HG03460 (cell line): ENCODE data around the gene GTF2A1.
"Not testable (repeated sequence)": the region's sequence is repeated elsewhere in the genome, so short reads cannot be mapped to it uniquely, and the experiment has no call there.

Experiments used
- ATAC-seq: cut with Tn5 transposase; IDR thresholded peaks from one replicate; pipeline ENCODE4 v1.9.1; 2021; ENCODE audit not compliant: unreplicated experiment

Gene GTF2A1

DNA sequence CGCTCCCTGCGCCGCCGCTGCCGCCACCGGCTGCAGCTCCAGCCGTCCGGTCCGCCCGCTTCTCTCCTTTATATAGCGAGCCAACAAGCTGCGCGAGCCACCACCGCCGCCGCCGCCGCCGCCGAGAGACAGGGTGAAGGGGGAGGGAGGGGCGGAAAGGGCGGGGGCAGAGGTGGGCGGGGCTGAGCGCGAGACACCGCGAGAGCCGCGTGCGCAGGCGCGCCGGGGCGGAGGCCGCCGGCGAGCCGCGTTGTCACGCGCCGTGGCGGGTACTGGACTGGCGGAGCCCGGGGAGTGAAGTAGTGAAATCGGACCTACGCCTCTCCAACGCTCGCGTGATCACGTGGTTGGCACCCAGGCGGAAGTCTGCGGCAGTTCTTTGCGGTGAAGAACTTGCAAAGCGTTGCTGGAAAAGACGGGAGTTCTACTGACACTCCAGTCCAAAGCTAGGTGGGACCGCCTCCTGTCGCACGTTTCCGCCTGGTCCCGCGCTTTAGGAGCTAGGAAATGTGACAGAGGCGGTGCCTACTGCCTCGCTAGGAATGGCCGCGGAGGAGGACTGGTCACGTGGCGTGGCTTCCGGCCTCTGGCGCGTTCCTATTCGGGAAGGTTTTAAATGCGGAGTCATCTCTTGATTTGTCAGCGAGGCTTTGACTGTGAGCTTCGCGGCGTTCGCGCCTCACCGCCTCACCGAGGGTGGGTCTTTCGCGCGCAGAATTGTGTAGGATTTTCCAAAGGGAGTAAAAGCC lies at the start of gene GTF2A1:
Gene GTF2A1 (minus strand): TSS at position 130 of the 749 bp plus-strand sequence. CDS start 441 bp downstream, outside the sequence.
- ATAC-seq: peak; percentile 72

DNA sequence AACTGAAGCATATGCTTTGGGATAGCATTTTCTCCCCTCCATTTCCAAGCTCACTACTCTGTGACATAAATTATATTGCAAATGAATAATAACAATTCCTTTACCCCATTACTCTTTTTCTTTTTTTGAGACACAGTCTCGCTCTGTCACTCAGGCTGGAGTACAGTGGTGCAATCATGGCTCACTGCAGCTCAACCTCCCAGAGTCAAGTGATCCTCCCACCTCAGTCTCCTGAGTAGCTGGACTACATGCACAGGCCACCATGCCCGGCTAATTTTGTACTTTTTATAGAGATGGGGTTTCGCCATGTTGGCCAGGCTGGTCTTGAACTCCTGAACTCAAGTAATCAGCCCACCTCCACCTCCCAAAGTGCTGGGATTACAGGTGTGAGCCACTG lies 49.2 kb upstream of the GTF2A1 start:
- ATAC-seq: no peak

DNA sequence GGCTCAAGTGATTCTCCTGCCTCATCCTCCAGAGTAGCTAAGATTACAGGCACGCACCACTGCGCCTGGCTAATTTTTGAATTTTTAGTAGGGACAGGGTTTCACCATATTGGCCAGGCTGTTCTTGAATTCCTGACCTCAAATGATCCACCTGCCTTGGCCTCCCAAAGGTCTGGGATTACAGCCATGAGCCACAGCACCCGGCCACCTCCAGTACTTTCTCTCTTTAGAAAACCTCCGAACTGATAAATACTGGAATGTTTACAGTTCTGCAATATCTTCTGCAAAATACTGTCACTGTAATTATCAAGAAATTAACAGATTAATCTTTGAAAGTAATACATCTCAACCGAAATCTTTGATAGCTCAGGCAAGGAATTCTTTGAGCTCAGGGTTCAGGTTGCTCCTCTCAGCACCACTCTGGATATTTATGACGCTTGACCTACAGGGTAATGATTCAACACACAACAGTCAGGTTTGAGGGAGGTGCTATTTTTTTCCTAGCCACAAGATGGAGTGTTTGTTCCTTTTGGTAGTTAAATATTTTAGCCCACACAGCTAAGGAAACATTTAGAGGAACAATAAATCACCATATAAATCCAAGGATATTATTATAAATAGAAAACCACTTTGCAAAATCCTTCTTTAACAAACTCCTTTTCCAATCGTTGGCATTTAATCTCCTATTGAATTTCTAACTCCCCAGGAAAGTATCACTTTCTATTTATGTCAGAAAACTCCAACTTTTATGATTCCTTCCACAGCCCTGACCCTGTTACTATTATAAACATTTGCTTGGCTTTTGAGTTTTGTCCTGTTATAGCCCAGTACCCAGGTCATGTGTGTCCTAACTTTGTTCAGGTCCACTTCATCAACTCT lies 48.6 kb upstream of the GTF2A1 start:
- peak; percentile 77 for ATAC-seq

DNA sequence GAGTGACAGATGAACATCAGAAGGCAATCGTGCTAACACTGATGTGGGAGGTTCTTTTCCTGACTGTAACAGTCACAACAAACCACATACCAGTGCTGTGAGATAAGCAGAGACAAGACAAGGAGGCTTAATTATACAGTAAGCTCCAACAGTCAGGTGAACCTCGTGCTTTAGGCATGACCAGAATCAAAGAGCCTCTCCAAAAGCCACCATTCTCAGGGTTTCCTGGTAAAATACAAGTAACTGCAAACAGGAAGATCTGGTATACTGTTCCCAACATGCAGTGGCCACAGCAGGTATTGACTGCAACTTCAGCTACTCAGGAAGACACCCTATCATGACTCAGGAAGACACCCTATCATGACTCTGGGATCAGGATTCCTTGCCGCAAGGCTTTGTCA lies 47.3 kb upstream of the GTF2A1 start:
- no peak for ATAC-seq

DNA sequence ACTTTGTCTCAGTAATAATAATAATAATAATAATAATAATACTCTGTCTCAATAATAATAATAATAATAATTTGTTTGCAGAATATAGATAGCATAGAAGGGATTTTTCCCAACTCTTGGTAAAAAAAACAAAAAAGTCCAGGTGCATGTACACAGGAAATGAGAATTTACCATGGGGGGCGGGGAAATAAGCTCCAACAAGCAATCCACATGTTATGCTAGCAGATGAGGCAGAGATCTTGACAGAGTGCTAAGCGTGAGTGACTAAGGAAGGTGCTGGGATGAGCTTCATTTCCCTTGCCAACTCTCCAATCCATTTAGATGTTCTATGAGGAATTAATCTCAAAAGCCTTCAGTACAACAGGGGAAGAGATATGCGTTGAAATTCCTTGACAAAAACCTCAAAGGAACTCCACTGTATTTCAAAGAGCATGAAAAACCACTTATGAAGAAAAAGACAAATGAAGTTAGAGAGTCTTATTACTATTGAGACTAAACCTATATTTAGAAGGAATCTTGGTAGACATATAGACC lies 44.9 kb upstream of the GTF2A1 start:
- ATAC-seq: no peak

DNA sequence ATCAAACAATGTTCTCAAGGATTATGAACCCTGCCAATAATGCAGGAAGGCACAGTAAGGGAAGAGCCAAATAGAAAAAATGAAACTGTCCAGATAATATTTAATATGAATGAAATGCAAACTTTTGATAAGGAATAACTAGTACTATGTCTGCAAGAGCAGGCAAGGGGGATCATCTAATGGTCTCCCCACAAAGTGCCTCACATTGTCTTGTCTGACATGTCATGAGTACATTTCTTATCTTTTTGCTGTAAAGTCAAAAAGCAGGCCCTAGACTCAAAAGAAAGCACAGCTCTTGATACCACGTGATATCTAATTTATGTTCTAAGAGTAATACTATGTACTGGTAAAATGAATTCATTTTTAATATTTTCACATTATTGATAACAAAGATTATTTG lies 43.9 kb upstream of the GTF2A1 start:
- no peak for ATAC-seq

DNA sequence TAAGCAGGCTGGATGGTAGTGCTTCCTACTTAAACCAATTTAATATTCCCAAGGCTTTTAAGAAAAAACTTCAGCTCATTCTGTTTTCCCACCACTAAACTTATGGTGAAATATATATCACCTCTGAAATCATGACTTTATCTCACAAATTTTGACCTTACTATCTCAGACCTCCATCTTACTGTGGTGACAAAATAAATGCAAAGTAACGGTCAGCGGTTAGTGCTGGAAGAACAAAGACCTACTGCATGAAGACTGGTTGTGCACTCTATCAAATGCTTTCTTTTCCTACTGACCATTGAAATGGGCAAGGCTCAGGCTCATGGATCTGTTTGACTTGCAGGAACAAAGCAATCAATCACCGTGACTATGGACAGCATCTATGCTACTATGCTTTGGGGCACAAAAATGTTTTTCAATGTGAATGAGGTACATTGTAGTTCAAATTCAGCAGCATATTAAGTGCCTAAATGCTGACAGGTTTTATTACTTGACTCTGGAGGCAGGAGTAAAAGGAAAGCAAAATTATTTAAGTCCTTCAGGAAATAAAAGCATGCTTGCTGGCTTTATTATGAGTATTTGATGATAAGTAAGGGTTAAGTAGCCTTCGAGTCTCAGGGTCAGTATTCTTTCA lies 43.1 kb upstream of the GTF2A1 start:
- no peak for ATAC-seq

DNA sequence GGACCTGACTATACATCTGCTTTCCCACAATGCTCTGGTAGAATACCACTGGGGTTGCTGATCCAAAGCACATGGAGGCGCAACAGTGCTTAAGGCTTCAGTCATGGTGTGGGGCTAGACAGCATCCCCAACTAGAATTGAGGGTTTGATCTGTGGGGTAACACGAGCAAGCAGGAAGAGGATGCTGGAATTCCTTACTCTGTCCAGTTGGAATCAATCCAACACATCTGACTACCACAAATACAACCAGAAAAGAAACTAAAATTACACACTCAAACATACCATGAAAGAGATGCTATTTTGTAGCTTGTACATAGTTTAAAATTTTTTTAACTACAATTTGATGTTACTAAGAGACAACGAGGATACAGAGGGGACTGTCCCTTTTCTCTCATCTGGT lies 40.4 kb upstream of the GTF2A1 start:
- no peak for ATAC-seq

DNA sequence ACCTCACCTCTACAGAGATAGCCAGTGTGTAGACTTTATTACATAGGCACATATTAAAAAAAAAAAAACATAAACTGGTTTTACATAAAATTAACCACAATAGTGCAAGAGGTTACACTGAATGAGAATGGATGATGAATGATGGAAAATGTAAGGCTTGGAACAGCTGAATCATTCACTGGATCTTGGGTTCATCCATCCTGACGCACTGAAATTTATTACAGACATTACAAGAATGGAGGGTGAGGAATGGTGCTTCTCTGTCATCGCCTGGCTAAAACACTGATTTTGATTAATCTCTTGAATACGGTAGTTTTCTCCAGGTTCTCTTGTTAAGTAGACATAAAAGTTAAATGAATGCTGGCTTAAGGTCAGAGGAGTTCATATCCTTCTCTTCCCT lies 40.0 kb upstream of the GTF2A1 start:
- no peak for ATAC-seq

DNA sequence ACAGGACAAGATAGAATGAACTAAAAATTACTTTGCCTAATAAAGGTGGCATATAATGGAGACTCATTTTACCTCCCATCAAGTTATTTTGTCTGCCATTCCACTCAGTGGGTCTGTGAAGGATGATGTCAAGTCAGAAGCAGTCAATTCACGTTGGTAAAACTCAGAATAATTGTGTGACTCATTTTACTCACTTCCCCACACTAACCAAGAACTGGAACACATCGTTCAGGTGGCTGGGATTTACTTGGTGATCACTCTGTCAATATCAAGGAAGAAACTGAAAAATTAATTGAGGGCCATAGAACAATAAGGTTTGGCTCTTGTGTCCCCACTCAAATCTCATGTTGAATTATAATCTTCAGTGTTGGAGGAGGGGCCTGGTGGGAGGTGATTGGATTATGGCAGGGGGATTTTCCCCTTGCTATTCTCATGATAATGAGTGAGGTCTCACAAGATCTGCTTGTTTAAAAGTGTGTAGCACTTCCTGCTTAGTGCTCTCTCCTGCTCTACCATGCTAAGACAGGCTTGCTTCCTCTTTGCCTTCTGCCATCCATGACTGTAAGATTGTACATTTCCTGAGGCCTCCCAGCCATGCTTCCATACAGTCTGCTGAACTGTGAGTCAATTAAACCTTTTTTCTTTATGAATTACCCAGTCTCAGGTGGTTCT lies 35.7 kb upstream of the GTF2A1 start:
- ATAC-seq: peak; percentile 75

DNA sequence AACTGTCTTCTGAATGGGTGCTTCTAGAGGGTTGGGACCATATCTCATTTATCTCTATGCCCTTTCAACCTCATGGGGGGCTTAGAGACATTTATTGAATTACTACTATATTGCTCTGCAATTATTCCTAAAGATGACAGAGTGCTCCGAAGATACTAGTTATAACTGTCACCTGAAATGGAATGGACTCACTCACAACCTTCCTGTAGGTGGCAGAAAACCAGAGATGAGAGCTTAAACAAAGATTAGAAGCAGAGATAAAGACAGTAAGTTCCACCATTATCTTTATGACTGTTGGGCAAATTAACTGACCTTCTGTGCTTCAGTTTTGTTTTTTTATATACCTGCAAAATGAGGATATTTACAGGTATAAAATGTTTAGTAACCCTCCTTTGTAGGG lies 31.5 kb upstream of the GTF2A1 start:
- no peak for ATAC-seq

DNA sequence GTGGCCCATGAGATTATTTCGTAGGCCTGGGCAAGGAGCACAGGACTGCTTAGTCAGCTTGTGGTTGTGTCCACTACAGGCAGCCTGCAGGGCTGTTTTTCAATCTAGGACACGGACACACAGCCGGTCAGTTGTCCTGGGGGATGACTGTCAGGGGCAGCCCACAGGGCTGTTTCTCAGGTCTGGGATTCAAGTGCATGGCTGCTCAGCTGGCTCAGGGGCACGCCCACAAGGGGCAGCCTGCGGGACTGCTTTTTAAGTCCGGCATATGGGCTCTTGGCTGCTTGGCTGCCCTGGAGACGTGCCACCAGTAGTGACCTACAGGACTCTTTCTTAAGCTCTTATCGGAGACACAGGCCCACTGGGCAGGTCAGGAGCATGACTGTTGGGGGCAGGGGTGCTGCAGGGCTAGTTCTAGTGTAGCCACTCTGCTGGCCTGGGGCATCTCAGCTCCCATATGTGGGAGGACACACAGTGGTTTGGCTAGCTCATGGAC lies 26.6 kb upstream of the GTF2A1 start:
- no peak for ATAC-seq

DNA sequence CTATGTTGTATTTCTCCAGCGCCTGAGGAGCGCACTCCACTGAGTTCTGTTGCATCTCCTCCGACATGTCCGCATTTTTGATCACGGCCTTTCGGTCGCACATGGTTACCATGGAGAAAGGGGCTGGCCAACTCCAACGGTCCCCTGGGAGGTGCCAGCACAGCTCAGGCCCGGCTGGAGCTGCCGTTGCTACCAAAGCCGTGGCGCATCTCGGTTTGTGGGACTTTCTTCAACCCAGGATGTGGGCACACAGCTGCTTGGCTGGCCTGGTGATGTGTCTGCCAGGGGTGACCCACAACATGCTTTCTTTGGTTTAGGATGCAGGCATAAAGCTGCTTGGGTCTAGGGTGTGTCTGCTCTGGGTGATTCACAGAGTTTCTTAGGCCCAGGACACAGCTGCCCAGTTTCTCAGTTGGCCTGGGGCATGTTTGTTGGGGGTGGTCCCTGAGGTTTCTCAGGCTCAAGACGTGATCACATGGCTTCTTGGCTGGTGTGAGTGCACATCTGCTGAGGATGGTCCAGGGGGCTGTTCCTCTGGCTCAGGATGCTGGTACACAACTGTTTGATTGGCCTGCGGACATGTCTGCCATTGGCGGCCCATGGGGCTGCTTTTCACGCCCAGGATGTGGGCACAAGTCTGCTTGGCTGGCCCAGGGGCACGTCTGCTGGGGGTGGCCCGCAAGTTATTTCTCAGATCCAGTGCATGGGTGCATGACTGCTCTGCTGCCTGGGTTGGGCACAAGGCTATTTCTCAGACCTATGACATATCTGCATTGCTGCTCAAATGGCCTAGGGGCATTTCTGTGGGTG lies 25.9 kb upstream of the GTF2A1 start:
- no peak for ATAC-seq

DNA sequence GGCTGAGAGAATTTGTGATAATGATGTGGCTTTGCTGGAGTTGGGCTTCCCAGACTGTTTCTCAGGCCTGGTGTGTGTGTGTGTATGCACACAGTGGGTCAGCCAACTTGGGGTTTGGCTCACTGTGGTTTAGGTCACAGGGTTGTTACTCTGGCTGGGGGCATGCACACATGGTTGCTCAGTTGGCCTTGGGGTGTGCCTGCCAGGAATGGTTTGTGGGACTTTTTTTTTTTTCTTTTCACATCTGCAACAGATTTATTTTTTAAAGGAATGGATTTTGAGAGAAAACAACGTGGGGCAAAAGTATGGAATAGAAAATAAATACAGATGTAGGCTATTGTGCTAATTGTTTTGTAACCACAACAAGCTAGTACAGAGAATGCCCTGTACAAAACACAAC lies 25.0 kb upstream of the GTF2A1 start:
- ATAC-seq: no peak

DNA sequence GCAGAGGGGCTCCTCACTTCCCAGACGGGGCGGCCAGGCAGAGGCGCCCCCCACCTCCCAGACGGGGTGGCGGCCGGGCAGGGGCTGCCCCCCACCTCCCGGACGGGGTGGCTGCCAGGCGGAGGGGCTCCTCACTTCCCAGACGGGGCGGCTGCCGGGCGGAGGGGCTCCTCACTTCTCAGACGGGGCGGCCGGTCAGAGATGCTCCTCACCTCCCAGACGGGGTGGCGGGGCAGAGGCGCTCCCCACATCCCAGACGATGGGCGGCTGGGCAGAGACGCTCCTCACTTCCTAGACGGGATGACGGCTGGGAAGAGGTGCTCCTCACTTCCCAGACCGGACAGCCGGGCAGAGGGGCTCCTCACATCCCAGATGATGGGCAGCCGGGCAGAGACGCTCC lies 23.7 kb upstream of the GTF2A1 start:
- ATAC-seq: not testable (repeated sequence)

DNA sequence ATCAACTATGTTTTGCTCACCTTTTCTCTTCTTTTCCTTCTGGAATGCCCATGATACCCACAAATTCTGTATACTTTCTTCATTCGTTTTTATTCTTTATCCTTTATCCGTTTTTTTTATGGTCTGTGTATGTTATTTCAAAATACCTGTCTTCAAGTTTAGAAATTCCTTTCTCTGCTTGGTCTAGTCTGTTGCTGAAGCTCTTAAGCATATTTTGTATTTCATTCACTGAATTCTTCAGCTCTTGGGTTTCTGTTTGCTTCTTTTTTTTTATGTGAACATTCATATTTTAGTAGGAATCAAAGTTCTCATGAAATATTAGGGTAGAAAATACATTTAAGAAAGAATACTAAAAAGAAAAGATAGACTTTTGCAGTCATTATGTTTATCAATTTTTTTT lies 22.7 kb upstream of the GTF2A1 start:
- no peak for ATAC-seq

DNA sequence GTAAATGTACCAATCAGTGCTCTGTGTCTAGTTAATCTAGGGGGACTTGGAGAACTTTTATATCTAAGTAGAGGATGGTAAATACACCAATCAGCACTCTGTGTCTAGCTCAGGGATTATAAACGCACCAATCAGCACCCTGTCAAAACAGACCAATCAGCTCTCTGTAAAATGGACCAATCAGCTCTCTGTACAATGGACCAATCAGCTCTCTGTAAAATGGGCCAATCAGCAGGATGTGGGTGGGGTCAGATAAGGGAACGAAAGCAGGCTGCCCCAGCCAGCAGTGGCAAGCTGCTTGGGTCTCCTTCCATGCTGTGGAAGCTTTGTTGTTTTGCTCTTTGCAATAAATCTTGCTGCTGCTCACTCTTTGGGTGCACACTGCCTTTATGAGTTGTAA lies 16.1 kb upstream of the GTF2A1 start:
- not testable (repeated sequence) for ATAC-seq

DNA sequence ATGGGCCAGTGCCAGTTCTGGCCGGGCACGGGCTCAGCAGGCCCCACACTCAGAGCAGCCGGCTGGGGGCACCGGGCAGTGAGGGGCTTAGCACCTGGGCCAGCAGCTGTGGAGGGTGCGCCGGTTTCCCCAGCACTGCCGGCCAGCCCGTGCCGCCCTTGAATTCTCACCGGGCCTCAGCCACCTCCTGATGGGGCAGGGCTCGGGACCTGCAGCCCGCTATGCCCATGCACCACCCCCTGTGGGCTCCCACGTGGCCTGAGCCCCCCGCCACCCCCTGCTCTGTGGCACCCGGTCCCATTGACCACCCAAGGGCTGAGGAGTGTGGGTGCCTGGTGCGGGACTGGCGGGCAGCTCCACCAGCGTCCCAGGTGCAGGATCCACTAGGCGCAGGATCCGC lies 15.4 kb upstream of the GTF2A1 start:
- no peak for ATAC-seq

DNA sequence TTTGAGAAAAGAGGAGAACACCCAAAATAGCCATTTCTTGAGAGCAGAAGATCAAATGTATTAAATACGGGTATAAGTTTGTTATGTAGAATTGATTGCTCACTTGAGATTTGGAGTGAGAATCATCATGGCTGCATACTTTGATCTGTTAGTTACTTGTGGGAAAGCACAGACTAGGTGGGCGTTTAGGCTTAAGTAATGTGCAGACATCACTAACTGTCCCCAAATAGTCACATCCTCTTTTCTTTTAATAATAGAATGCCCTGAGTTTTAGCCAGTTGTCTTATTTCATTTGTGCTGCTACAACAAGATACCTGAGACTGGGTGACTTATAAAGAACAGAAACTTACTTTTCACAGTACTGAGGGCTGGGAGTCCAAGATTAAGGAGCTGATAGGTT lies 14.3 kb upstream of the GTF2A1 start:
- ATAC-seq: no peak

DNA sequence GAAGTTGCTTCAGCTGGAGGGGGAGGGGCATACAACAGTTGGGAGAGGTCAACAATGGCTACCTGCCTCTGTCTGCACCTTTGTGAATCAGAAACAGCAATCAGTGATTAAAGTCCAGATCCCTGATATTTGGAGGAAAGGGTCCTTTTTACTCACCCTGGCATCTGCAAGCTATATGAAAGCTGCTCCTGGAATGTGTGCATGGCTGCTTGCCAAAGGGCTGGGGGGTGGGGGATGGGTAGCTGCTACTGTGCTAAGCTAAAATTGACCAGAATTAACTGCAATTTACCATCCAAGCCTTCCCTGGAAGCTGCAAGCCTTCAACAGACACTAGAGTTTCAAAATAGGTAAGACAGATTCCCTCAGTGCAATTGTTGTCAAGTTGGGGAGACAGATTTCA lies 13.5 kb upstream of the GTF2A1 start:
- ATAC-seq: no peak
